Measurements from ENCODE around the gene LONP2. TPM values are rescaled to one million over a fixed set of nuclear protein-coding genes. Genes with fewer than 3 reads are reported as not detected.

LONP2 gene
- total RNA-seq, 1 experiment from 2014 or later: 55.6 TPM

DNA sequence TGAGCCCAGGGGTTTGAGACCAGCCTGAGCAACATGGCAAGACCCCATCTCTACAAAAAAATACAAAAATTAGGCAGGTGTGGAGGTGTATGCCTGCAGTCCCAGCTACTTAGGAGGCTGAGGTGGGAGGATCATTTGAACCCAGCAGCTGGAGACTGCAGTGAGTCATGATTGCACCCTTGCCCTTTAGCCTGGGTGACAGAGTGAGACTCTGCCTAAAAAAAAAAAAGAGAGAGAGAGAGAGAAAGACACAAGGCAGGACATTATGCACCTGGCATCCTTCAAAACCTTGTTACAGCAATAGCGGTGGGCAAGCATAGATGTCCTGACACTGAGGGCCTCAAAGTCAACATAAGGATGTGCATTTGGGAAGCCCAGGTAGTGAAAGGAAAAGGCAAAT lies 161.1 kb downstream of the LONP2 start:
- BruUV-seq (replicated peaks): no TSS peak
- no peaks in the 10 kb centered on the region for H3K9me3 Mint-ChIP-seq (ENCODE audit: unreplicated experiment)
- H3K36me3 Mint-ChIP-seq (ENCODE audit: insufficient read depth, unreplicated experiment): no peaks in the 10 kb centered on the region
- H3K27me3 Mint-ChIP-seq (ENCODE audit: insufficient read depth, unreplicated experiment): no peaks in the 10 kb centered on the region
- intact Hi-C loops (cut with micrococcal nuclease): no loop called here
- ChIA-PET POLR2A (no interaction called here), CTCF (no interaction called here)
- no peak for DNase-seq (ENCODE audit: unreplicated experiment)
- TF ChIP-seq, protein P1, sequence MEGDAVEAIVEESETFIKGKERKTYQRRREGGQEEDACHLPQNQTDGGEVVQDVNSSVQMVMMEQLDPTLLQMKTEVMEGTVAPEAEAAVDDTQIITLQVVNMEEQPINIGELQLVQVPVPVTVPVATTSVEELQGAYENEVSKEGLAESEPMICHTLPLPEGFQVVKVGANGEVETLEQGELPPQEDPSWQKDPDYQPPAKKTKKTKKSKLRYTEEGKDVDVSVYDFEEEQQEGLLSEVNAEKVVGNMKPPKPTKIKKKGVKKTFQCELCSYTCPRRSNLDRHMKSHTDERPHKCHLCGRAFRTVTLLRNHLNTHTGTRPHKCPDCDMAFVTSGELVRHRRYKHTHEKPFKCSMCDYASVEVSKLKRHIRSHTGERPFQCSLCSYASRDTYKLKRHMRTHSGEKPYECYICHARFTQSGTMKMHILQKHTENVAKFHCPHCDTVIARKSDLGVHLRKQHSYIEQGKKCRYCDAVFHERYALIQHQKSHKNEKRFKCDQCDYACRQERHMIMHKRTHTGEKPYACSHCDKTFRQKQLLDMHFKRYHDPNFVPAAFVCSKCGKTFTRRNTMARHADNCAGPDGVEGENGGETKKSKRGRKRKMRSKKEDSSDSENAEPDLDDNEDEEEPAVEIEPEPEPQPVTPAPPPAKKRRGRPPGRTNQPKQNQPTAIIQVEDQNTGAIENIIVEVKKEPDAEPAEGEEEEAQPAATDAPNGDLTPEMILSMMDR (IDR thresholded peaks at IDR 0.05; ENCODE audit: unreplicated experiment): no peak
- no peak overlapping the region for H3K27ac Mint-ChIP-seq (ENCODE audit: low read depth, unreplicated experiment)
- peaks cover 12% of the 10 kb centered on the region for H3K4me1 Mint-ChIP-seq (ENCODE audit: insufficient read depth, unreplicated experiment)
- H3K4me3 Mint-ChIP-seq (ENCODE audit: unreplicated experiment): no peak overlapping the region

DNA sequence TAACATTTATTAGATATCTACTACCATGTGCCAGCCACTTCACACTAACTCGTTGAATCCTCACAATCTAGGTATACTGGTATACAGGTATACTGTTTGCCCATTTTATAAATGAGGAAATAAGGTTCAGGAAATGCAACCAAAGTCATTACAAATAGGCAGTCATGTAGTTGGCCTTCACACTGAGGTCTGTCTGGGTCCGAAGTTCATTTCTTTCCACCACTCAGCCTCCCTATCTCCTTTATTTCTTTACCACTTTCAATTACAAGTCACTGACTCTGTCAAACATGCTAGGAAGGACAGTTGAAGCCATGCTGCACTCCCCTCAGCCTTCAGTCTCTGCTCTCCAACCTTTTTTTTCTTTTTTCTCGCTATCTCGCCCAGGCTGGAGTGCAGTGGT lies 161.8 kb downstream of the LONP2 start:
- intact Hi-C loops (cut with micrococcal nuclease): no loop called here
- Mint-ChIP-seq H3K9me3 (ENCODE audit: unreplicated experiment) (no peaks in the 10 kb centered on the region), H3K27ac (ENCODE audit: low read depth, unreplicated experiment) (no peak overlapping the region), H3K27me3 (ENCODE audit: insufficient read depth, unreplicated experiment) (no peaks in the 10 kb centered on the region), H3K4me3 (ENCODE audit: unreplicated experiment) (no peak overlapping the region), H3K4me1 (ENCODE audit: insufficient read depth, unreplicated experiment) (peaks cover 20% of the 10 kb centered on the region), H3K36me3 (ENCODE audit: insufficient read depth, unreplicated experiment) (no peaks in the 10 kb centered on the region)
- POLR2A ChIA-PET: no interaction called here
- DNase-seq (ENCODE audit: unreplicated experiment): no peak
- CTCF ChIA-PET: interaction anchor here (0.5 kb wide), 1 partner anchor 124 kb away, joined by 3 read pairs; no protein-coding TSS in a partner anchor
- no TSS peak for BruUV-seq (replicated peaks)
- TF ChIP-seq, protein P1 (IDR thresholded peaks at IDR 0.05; ENCODE audit: unreplicated experiment): no peak

Other genes with a start within 250 kb of the LONP2 start
- not detected in 2 replicates for gene ABCC12, start 88.3 kb upstream of the LONP2 start, total RNA-seq (2022)
- gene ABCC11, start 3.2 kb downstream of the LONP2 start, total RNA-seq (2022): 0.20 and 0.44 TPM in 2 replicates
- gene SIAH1, start 141.1 kb downstream of the LONP2 start, total RNA-seq (2022): 19.9 and 22.4 TPM in 2 replicates

Measured in MCF 10A (cell line).